Fibroblast of lung (primary cell): ENCODE measurements around the gene CDIP1. TPM values are rescaled to one million over a fixed set of nuclear protein-coding genes. Genes with fewer than 3 reads are reported as not detected.

ENCODE experiments used
- DNase-seq, 2 donors: peaks; one replicate each; pipeline versions ENCODE4 v3.0.0 to v3.0.0-alpha.2; 2010; ENCODE audit warnings: low read depth in 2 of 2
- H2AFZ ChIP-seq: 2 replicates; pipeline ENCODE4 v1.5.1; 2012; ENCODE audit warnings: low read length, control low read depth, inconsistent platforms
- H3K27ac ChIP-seq: 2 replicates; pipeline ENCODE4 v1.5.1; 2011; ENCODE audit warnings: low read length, control low read depth; ENCODE audit not compliant: insufficient read depth
- H3K27me3 ChIP-seq: 2 replicates; pipeline ENCODE4 v1.5.1; 2011; ENCODE audit warnings: mild to moderate bottlenecking, low read length; ENCODE audit not compliant: control insufficient read depth, insufficient read depth
- H3K36me3 ChIP-seq: 2 replicates; pipeline ENCODE4 v1.5.1; 2011; ENCODE audit warnings: low read length; ENCODE audit not compliant: control insufficient read depth, insufficient read depth
- H3K4me1 ChIP-seq: 2 replicates; pipeline ENCODE4 v1.5.1; 2011; ENCODE audit warnings: low read length; ENCODE audit not compliant: control insufficient read depth, insufficient read depth; ENCODE audit errors: extremely low read depth
- H3K4me2 ChIP-seq: 2 replicates; pipeline ENCODE4 v1.5.1; 2011; ENCODE audit warnings: low read length, control low read depth; ENCODE audit not compliant: insufficient read depth; ENCODE audit errors: extremely low read depth
- H3K4me3 ChIP-seq, 4 experiments: fragments of 200-600 bp in 1 of 4; sonication (generic) in 1 of 4; replicated peaks in 1 of 4; 2 replicates each; pipeline ENCODE4 v1.5.1; 2011 to 2016; ENCODE audit warnings: low read length in 4 of 4, low read depth in 3 of 4, mild to moderate bottlenecking in 3 of 4, control low read depth in 2 of 4, inconsistent platforms in 1 of 4, mixed read lengths in 1 of 4; ENCODE audit not compliant: insufficient read depth in 1 of 4; ENCODE audit errors: control extremely low read depth in 1 of 4
- H3K79me2 ChIP-seq: 2 replicates; pipeline ENCODE4 v1.5.1; 2012; ENCODE audit warnings: mild to moderate bottlenecking, low read length, inconsistent platforms; ENCODE audit not compliant: control insufficient read depth, insufficient read depth
- H3K9ac ChIP-seq: 2 replicates; pipeline ENCODE4 v1.5.1; 2011; ENCODE audit warnings: mild to moderate bottlenecking, low read length, control low read depth; ENCODE audit not compliant: insufficient read depth
- H3K9me3 ChIP-seq: 2 replicates; pipeline ENCODE4 v1.5.1; 2012; ENCODE audit warnings: low read depth, low read length; ENCODE audit not compliant: control insufficient read depth, insufficient read depth
- H4K20me1 ChIP-seq: 2 replicates; pipeline ENCODE4 v1.5.1; 2011; ENCODE audit warnings: low read length; ENCODE audit not compliant: control insufficient read depth, insufficient read depth; ENCODE audit errors: extremely low read depth
- EZH2 ChIP-seq: IDR thresholded peaks from 2 replicates; pipeline ENCODE4 v1.5.1; 2012; ENCODE audit warnings: low read length, control low read depth, mild to moderate bottlenecking; ENCODE audit errors: missing control alignments
- polyA plus RNA-seq, 2 donors: library from polyadenylated mRNA; depleted of rRNA in 1 of 2; stranded (reverse) in 1 of 2; unstranded in 1 of 2; fragments of >200 nt; gene quantifications; 2 replicates each; pipeline ENCODE4 v1.2.1, GENCODE V29; 2011 to 2012; ENCODE audit warnings: missing spikeins in 1 of 2
- total RNA-seq: library from RNA; depleted of rRNA; stranded (reverse); fragments of >200 nt; gene quantifications from 2 replicates; pipeline ENCODE4 v1.2.1, GENCODE V29; 2014
- TF ChIP-seq, protein P1 (sequence below), 2 donors: IDR thresholded peaks in 1 of 2; conservative IDR thresholded peaks in 1 of 2; 1 replicate in 1 of 2; 2 replicates in 1 of 2; pipeline ENCODE4 v1.5.1; 2011 to 2012; ENCODE audit warnings: low read length in 2 of 2, control low read depth in 1 of 2, inconsistent platforms in 1 of 2, low read depth in 1 of 2, mild to moderate bottlenecking in 1 of 2

CDIP1 gene
- total and polyA plus RNA-seq, 2 donors (not counting 1 experiment from before 2014, with no cell fraction given), result 6.3 to 12.2 TPM

DNA sequence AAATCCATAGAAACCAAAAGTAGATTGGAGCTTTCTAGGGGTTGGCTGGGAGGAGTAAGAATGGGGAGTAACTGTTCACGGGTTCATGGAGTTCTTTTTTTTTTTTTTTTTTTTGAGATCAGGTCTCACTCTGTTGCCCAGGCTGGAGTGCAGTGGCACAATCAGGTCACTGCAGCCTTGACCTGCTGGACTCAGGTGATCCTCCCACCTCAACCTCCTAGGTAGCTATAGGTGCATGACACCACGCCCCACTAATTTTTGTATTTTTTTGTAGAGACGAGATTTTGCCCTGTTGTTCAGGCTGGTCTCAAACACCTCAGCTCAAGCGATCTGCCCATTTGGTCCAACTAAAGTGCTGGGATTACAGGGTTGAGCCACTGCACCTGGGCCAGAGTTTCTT, 65.7 kb downstream of the CDIP1 start:
- no peaks in the 10 kb centered on the region for H3K4me1 ChIP-seq
- H3K79me2 ChIP-seq, result peaks cover 9% of the 10 kb centered on the region
- H3K36me3 ChIP-seq, result peaks cover 3% of the 10 kb centered on the region
- no peak for DNase-seq
- H2AFZ ChIP-seq, result no peak overlapping the region
- H3K4me3 ChIP-seq, result no peak overlapping the region
- no peak overlapping the region for H3K9ac ChIP-seq
- H3K27ac ChIP-seq, result no peak overlapping the region
- no peaks in the 10 kb centered on the region for H3K27me3 ChIP-seq
- TF ChIP-seq EZH2, result no peak
- TF ChIP-seq, protein P1, sequence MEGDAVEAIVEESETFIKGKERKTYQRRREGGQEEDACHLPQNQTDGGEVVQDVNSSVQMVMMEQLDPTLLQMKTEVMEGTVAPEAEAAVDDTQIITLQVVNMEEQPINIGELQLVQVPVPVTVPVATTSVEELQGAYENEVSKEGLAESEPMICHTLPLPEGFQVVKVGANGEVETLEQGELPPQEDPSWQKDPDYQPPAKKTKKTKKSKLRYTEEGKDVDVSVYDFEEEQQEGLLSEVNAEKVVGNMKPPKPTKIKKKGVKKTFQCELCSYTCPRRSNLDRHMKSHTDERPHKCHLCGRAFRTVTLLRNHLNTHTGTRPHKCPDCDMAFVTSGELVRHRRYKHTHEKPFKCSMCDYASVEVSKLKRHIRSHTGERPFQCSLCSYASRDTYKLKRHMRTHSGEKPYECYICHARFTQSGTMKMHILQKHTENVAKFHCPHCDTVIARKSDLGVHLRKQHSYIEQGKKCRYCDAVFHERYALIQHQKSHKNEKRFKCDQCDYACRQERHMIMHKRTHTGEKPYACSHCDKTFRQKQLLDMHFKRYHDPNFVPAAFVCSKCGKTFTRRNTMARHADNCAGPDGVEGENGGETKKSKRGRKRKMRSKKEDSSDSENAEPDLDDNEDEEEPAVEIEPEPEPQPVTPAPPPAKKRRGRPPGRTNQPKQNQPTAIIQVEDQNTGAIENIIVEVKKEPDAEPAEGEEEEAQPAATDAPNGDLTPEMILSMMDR (conservative IDR thresholded peaks at IDR 0.05 in 1 of 2, IDR thresholded peaks at IDR 0.05 in 1 of 2; ENCODE audit: low read depth in 1 of 2, low read length in 2 of 2), result no peak
- no peak overlapping the region for H3K4me2 ChIP-seq
- H3K9me3 ChIP-seq, result no peaks in the 10 kb centered on the region
- H4K20me1 ChIP-seq, result no peaks in the 10 kb centered on the region

GRCh38 chr16:4471869-4472268, 66.7 kb downstream of the CDIP1 start:
- H3K9me3 ChIP-seq, result no peaks in the 10 kb centered on the region
- H3K4me1 ChIP-seq, result no peaks in the 10 kb centered on the region
- TF ChIP-seq, protein P1 (conservative IDR thresholded peaks at IDR 0.05 in 1 of 2, IDR thresholded peaks at IDR 0.05 in 1 of 2; ENCODE audit: low read depth in 1 of 2, low read length in 2 of 2), result no peak
- no peak for TF ChIP-seq EZH2
- no peaks in the 10 kb centered on the region for H3K27me3 ChIP-seq
- H3K9ac ChIP-seq, result no peak overlapping the region
- H3K79me2 ChIP-seq, result peaks cover 6% of the 10 kb centered on the region
- no peaks in the 10 kb centered on the region for H4K20me1 ChIP-seq
- no peak overlapping the region for H3K4me3 ChIP-seq
- no peak for DNase-seq
- H3K27ac ChIP-seq, result no peak overlapping the region
- peaks cover 3% of the 10 kb centered on the region for H3K36me3 ChIP-seq
- H2AFZ ChIP-seq, result no peak overlapping the region
- no peak overlapping the region for H3K4me2 ChIP-seq

GRCh38 chr16:4468972-4469371, 69.6 kb downstream of the CDIP1 start:
- Histone ChIP-seq H3K79me2 (no peaks in the 10 kb centered on the region), H4K20me1 (no peaks in the 10 kb centered on the region), H3K27ac (no peak overlapping the region), H3K4me3 (no peak overlapping the region), H3K4me2 (no peak overlapping the region), H2AFZ (no peak overlapping the region), H3K36me3 (peaks cover 10% of the 10 kb centered on the region), H3K4me1 (peaks cover under 1% of the 10 kb centered on the region), H3K9ac (no peak overlapping the region), H3K27me3 (no peaks in the 10 kb centered on the region), H3K9me3 (no peaks in the 10 kb centered on the region)
- TF ChIP-seq EZH2, result no peak
- TF ChIP-seq, protein P1 (conservative IDR thresholded peaks at IDR 0.05 in 1 of 2, IDR thresholded peaks at IDR 0.05 in 1 of 2; ENCODE audit: low read depth in 1 of 2, low read length in 2 of 2), result no peak
- DNase-seq, result no peak
